Activated CD8-positive, alpha-beta memory T cell treated with anti-CD3 and anti-CD28 coated beads, Interleukin-2, amount 50 U/mL, for 1 hour (primary cell): ENCODE data around the gene KRT27.
"Not testable (repeated sequence)": the region's sequence is repeated elsewhere in the genome, so short reads cannot be mapped to it uniquely, and the experiment has no call there.

Experiments
- DNase-seq: peaks from one replicate; pipeline ENCODE4 v3.0.0-alpha.2; 2020; ENCODE audit errors: extremely low read depth

The KRT27 gene

GRCh38 chr17:40755231-40755630 is 27.1 kb downstream of the KRT27 start, which contains the start of gene KRT25:
Gene KRT25 (minus strand): TSS chr17:40755331. CDS start chr17:40755271, 60 bp downstream.
- no peak for DNase-seq

- no peak for DNase-seq
Observed at GRCh38 chr17:40753804-40754203, 28.5 kb downstream of the KRT27 start.

- no peak for DNase-seq
Observed at GRCh38 chr17:40751065-40751464, 31.3 kb downstream of the KRT27 start.

GRCh38 chr17:40750391-40750790 is 32.0 kb downstream of the KRT27 start:
- no peak for DNase-seq

GRCh38 chr17:40748666-40749065 is 33.7 kb downstream of the KRT27 start:
- DNase-seq = not testable (repeated sequence)

GRCh38 chr17:40738553-40738952 is 43.8 kb downstream of the KRT27 start:
- no peak for DNase-seq

GRCh38 chr17:40735016-40735415 is 47.3 kb downstream of the KRT27 start:
- DNase-seq = no peak

GRCh38 chr17:40734018-40734417 is 48.3 kb downstream of the KRT27 start:
- DNase-seq = no peak

GRCh38 chr17:40730970-40731369 is 51.4 kb downstream of the KRT27 start:
- no peak for DNase-seq

GRCh38 chr17:40727447-40728231 is 54.7 kb downstream of the KRT27 start:
- DNase-seq = no peak

- no peak for DNase-seq
Observed at GRCh38 chr17:40726919-40727318, 55.4 kb downstream of the KRT27 start.
